CD4-positive, alpha-beta T cell treated with Interleukin-6 at 100 ng/mL for 8 hours (primary cell): ENCODE data around the gene PTCSC3.
"Not testable (repeated sequence)": the region's sequence is repeated elsewhere in the genome, so short reads cannot be mapped to it uniquely, and the experiment has no call there.

Source experiments
- DNase-seq: peaks from one replicate; pipeline ENCODE4 v3.0.0-alpha.2; 2020; ENCODE audit warnings: mixed read lengths, low spot score

Gene PTCSC3

DNA sequence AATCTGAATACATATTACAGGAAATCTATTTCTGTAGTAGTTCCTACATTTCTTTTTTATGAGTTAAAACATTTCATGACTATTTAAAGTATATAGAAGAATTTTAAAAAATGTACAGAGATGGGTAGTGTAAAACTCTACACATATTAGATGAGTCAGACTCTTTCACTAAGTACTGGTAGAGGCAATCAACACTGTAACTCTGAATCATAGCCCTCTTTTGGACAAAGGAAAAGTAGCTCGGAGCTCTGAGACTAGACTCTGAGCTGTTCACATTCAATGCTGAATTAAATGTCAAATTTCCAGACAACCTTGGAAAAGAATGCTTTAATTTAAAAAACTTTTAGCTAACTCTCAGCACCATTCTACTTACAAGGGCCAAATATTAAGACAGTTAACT, 3.4 kb downstream of the PTCSC3 start:
- no peak for DNase-seq

DNA sequence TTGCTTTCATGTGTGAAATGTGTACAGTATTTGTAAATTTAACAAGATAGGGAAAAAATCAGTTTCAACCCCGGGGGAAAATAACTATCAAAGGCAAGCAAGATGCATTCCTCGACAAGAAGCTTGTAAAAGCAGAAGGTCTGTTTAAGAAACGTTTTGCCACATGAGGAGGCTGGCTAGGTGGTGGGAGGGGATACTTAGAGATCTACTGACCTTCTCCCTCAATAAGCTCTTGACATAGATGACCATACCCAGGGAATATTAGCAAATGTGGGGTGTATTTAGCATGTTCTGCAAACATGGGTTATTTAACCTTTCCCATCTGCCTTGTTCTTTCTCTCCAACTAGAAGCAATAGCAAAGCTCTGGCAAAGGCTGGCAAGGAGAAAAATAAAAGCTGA, 4.9 kb downstream of the PTCSC3 start:
- DNase-seq, result no peak

DNA sequence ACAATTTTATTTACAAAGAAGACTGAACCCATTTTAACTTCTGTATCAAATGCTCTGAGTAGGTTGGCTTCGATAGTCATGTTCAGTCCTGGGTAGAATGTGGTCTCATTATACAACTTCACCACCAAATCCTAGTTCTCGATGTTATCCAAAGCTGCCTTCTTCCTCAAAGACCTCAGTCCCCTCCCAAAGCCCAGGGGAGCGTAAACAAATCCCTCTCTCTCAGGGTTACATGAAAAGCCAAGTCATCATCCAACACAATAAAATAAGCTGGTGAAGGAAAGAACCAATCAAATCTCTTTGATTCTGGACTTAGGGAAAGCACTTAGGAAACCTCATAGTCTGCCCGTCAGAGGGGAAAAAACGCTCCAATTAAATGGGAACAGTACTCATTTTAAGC, 9.1 kb downstream of the PTCSC3 start:
- DNase-seq, result no peak

DNA sequence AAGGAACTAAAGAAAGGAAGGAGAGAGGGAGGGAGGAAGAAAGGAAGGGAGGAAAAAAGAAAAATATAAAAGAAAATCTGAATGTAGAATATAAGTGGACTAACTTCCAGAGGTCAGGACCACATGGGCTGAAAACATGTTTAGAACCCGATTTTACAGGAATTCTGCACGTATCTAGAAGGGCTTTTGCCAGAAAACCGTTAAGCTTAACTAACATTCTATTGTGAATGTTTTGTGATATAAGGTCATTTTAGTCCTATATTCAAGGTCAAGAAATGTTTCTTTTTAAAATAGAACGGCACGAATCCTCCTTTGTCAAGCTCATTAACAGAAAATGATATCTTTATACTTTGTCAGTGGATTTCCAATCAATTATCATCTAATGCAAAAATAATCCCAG, 13.1 kb downstream of the PTCSC3 start:
- DNase-seq, result no peak

DNA sequence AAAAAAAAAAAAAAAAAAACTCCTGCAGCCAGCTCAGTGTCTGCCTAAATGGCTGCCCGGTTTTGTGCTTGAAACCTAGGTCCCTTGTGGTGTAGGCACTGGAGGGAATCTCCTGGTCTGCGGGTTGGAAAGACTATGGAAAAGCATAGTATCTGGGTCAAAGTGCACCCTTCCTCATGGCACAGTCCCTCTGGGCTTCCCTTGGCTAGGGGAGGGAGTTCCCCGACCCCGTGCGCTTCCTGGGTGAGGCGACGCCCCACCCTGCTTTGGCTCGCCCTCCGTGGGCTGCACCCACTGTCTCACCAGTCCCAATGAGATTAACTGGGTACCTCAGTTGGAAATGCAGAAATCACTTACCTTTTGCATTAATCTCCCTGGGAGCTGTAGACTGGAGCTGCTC, 14.3 kb downstream of the PTCSC3 start:
- DNase-seq, result no peak

DNA sequence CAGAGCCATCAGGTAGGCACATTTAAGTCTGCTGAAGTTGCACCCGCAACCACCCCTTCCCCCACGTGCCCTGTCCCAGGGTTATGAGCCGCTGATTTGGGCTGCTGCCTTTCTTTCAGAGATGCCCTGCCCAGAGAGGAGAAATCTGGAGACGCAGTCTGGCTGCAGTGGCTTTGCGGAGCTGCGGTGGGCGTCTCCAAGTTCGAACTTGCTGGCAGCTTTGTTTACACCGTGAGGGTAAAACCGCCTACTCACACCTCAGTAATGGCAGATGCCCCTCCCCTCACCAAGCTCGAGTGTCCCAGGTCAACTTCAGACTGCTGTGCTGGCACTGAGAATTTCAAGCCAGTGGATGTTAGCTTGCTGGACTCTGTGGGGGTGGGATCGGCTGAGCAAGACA, 14.7 kb downstream of the PTCSC3 start:
- DNase-seq, result no peak

DNA sequence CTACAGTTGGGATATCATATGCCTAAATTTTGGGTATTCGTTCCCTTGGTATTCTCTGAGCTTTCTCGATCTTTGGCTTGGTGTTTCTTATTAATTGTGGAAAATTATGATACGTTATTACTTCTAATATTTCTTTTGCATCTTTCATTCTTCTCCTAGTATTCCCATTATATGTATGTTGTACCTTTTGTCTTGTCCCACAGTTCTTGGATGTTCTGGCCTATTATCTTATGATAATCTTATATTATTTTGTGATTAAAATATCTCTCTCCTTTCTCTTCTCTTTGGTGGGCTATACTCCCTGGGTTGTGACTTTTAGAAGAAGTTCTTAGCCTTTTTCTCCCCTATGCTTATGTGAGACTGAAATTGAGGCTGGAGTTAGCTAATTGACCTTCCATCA, 25.2 kb downstream of the PTCSC3 start:
- no peak for DNase-seq

DNA sequence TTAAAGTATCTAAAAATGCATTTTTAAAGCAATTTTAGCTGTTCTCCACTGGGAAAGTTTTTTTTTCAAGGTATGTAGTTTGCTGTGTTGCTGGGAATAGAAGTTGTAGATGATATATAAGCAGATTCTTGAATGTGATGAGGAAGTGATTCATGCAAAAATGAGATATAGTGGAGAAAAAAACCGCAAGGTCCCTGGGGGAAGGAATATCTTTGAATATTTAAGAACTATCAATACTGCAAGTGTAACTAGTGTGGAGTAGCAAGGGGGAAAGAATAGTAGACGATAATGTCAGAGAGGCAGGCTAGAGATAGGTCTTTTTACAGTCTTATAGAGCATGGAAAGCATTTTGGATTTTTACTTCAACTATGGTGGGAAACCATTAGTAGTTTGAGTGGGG, 42.5 kb downstream of the PTCSC3 start:
- DNase-seq, result no peak

DNA sequence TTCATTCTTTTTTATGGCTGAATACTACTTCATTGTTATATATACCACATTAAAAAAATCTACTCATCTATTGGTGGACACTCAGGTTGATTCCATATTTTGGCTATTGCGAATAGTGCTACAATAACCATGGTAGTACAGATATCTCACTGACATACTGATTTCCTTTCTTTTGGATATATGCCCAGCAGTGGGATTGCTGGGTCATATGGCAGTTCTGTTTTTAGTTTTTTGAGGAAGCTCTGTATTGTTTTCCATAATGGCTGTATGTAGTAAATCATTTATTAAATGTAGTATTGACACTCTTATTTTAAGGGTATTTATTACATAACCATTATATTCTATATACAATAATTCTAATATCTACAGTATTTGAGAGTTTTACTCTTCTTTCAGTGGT, 43.7 kb downstream of the PTCSC3 start:
- DNase-seq, result no peak

DNA sequence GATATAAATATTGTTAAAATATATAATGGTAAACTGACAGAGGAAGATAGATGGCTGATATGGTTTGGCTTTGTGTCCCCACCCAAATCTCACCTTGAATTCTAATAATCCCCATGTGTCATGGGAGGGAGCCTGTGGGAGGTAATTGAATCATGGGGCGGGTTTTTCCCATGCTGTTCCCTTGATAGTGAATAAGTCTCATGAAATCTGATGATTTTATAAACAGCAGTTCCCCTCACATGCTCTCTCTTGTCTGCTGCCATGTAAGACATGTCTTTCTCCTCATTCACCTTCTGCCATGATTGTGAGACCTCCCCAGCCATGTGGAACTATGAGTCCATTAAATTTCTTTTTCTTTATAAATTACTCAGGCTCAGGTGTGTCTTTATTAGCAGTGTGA, 46.3 kb downstream of the PTCSC3 start:
- no peak for DNase-seq

DNA sequence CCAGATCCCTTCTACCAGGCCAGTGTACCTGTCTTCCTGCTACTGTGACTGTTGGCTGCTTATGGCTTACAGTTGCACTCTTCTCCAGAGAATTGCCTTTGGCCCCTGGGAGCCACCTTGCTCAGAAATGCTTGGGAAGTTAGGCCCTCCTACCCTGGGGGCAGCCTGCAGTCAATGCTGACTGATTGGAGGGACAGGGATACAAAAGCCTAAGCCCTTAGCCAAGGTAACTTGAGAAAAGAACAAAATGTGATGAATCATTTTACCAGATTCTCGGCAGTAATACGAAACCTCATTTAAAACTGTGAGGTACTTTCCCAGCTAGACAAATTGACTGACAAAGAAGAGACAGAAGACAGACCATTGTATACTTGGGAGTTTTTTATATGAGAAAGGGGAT, 47.3 kb downstream of the PTCSC3 start:
- DNase-seq, result no peak

DNA sequence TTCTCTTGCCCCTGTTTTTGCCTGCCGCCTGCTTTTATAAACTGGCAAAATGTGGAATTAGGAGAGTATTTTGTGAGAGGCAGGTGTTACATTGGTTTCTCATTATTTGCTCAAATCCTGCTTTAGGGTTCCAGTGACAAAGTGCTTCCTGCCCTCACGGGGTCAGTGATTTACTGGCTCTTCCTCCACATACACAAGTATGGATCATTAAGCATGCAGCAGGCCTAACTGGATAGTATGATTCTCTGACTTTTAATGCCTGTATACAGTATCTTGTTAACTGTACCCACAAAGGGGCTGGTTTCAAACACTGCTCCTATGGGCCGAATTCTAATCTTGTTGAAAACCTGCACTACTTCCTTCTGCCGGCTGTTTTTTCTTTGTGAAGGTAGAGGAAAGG, 63.2 kb downstream of the PTCSC3 start:
- DNase-seq, result no peak

DNA sequence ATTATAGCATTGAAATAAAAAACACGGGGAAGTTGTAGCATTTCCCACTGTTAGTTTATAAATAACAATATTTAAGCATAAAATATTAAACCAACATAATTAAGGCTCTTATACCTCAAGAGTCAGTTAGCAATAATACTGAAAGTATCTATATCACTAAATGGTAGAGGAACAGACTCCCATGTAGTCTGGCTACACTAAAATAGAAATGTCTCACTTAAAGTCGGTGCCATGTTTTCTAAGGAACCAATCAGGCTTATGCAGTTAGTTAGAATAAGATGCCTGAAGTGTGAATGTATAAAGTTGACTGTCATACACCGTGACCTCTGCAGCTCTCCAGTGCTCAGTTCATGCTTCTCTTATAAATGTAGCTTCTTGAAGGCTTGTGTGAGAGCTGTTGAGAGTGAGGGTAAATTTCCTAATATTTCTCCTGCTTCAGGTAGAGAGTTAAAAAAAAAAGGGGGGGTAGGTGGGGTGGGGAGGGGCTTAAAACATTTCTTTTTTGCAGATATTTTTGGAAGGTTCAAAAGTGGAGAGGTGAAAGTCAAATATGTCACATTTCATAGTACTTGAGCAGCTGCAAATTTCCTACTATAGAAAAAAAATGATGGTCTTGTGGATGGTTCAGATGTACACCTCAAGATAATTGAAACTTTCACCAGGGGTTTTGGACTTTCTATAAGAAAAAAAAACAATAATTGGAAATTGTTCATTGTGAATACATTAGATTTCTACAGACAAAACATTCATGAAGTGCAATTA, 64.5 kb downstream of the PTCSC3 start:
- no peak for DNase-seq

DNA sequence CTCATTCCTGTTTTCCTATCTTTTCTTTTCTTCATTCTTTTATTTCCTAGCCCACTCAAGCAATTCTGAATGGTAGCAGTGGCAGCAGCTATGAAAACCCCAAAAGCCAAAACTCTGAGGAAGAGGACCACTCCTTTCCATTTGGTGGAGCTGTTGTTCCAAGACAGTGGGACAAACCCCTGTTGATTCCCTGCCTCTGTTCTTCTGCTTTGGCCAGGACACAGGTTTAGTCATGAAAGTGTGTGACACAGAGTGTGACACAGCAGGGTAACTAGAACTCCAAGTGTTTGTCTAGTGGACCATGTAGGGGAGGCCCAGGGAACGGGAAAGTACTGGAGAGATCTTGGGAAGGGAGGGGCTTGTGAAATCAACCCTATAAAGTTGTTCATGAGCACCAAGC, 71.1 kb downstream of the PTCSC3 start:
- DNase-seq, result no peak

DNA sequence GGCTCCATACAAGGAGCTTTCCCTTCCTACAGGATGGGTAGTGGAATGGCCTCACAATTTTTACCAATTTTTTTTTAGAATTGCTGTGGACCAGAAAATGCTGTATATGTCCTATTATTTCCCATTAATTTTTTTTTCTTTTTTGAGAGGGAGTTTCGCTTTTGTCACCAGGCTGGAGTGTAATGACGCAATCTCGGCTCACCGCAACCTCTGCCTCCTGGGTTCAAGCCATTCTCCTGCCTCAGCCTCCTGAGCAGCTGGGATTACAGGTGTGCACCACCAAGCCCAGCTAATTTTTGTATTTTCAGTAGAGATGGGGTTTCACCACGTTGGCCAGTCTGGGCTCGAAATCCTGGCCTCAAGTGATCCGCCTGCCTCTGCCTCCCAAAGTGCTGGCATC, 72.3 kb downstream of the PTCSC3 start:
- not testable (repeated sequence) for DNase-seq

DNA sequence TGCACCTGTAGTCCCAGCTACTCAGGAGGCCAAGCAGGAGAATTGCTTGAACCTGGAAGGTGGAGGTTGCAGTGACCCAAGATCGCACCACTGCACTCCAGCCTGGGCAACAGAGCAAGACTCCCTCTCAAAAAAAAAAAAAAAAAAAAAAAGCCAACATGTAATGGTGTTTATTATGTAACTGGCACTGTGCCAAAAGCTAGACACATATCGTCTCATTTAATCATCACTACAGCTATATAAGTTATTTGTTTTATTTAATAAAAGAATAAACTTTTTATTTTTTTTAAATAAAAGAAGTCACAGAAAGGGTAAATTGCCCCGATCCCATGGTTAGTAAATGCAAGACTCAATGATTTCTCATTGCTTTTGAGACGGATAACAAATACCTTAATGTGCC, 76.9 kb downstream of the PTCSC3 start:
- DNase-seq, result no peak

DNA sequence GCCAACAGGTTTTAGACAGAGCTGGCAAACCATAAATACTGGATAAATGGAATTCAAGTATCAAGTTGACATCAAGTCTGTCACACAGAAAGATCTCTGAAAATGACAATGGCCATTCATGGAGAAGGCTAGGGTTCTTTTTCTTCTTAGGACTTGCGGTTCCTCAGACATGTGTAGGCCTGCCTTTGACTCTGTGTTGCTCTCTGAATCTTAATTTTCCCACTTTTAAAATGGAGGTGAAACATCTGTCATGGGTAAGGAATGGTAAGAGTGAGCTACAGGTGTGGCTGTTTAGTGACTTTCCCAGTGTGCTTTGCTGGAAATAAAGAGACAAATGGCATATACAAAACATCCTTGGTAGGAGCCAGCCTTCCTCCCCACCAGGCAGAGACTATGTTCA, 79.2 kb downstream of the PTCSC3 start:
- DNase-seq, result no peak

DNA sequence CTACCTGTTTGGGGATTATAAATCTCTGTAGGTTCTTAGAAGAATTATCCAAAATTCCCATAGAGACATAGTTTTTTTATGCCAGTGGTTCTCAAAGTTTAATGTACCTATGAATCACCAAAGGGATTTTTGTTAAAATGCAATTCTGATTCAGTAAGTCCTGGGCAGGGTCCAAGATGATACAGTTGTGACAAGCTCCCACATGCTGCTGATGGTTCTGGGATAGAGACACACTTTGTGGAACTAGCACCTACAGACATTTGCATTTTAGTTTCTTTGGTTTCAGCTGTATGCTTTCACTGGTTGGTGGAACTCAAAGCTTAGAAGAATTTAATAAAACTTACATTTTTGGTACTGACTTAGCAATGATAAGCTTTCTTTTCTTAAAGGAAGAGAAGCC, 80.4 kb downstream of the PTCSC3 start:
- DNase-seq, result no peak

DNA sequence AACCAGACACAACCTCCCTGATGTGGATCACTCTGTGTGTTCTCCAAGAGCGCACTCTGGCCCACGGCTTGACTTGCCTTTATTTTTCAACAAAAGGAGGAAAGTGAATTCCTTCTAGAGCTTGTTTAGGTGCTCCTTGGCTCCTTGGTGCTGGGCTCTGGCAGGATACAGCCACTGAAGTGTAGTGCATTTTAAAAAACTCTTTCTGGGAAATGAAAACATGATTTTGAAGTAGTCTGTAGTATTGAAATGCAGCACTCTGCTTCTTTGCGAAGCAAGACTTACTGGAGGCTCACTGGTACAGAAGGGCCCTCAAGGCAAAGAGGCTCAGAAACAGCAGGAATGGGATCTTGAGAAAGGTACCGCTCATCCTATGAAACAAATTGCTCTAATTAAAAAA, 81.6 kb downstream of the PTCSC3 start:
- DNase-seq, result no peak

DNA sequence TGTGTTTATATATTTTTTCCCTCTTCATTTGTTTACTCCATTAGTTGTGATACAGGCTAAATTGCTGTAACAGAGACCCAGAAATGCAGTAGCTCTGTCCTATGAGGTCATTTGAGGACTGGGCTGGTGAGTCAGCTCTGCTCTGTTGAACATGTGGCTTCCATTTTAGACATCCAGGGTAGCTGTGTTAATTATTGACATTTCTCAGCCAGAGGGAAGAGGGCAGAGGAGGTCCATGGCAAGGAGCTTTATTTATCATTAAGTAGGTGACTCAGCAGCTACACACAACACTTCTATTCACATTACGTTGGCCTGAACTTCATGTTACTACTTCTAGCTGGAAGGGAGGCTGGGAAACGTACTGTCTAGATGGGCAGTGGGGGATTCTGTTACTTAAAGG, 85.4 kb downstream of the PTCSC3 start:
- no peak for DNase-seq

DNA sequence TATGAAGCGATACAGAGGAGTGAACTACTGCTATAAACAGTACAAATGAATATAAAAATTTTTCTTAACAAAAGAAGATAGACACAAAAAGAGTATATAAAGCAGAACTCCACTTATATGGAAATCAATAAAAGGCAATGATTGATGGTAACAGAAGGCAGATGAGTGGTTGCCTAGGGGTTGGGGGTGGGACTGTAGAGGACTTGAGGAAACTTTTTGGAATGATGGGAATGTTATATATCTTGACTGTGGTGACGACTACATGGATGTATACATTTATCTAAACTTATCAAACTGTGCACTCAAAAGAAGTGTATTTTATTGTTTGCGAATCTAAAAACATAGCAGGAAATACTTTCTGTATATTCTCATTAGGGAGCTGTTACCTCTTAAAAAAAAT, 89.1 kb downstream of the PTCSC3 start:
- no peak for DNase-seq

DNA sequence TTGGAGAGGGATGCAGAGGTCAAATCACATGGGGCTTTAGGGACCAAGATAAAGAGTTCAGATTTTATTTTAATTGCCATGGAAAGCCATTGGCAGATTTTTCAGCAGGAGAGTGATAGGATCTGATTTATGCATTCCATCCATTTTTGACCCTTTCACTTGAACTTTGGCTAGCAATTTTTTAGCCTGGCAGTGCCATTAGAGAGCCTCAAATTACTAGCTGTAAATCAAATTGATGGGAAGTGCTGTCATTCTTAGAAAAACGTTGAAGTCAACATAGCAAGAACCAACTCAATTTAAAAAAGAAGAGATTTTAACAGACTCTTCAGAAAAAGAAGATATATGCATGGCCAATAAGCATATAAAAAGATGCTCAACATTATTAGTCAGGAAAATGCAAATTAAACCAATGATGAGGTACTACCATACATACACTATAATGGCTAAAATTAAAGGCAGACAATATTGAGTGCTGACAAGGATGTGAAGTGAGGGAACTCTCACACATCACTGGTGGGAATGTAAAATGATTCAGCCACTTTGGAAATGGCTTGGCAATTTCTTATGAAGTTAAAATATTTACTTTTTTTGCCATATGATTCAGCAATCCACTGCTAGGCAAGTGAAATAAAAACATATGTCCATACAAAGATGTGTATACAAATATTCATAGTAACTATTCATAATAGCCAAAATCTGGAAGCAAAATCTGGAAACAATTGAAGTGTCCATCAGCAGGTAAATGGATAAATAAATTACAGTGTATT, 89.7 kb downstream of the PTCSC3 start:
- DNase-seq, result no peak

DNA sequence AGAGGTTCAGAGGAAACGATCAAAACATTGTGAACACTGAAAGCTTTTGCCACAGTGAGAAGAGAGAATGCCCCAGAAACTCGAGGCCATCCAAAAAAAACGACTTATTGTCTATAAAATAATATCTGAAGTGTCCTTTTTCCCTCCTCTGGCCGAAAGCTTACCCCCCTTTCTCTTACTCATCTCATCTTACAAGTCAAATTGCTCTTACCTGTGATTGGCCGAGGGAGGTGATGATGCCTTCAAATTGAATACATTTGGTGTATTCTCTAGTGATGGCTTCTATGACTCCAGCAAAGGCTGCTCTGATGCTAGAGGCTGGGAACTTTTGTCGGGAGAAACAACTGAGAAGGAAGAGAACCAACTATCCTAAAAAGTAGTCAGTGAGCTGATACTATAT, 90.7 kb downstream of the PTCSC3 start:
- DNase-seq, result no peak
